Breast epithelium (tissue), 3 donors: ENCODE measurements around the gene DIS3L2.

Experiments
- POLR2AphosphoS5 ChIP-seq, 3 donors: sonication (generic); formaldehyde crosslinking; IDR thresholded peaks; one replicate each; pipeline ENCODE4 v1.6.1; 2017; ENCODE audit warnings: antibody characterized with exemption in 3 of 3
- TF ChIP-seq, protein P1 (sequence below), 3 donors: fragments of 450-650 bp; IDR thresholded peaks; one replicate each; pipeline ENCODE4 v1.5.1; 2016 to 2017; ENCODE audit warnings: antibody characterized with exemption in 3 of 3, mild to moderate bottlenecking in 3 of 3, moderate library complexity in 3 of 3

DNA sequence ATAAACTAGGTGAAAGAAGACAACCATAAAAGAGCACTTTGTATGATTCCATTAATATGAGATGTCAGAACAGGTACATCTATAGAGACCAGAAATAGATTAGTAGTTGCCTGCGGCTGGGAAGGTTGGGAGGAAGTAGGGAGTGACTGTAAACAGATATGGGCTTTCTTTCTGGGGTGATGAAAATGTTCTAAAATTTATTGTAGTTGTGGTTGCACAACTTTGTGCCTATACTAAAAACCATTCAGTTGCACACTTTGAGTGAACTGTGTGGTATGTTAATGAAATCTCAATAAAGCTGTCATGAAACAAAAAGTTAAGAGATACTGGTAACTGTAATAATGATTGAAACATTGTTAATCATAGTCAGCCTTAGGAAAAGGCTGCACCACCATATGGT, 264.4 kb downstream of the DIS3L2 start:
- TF ChIP-seq, protein P1, sequence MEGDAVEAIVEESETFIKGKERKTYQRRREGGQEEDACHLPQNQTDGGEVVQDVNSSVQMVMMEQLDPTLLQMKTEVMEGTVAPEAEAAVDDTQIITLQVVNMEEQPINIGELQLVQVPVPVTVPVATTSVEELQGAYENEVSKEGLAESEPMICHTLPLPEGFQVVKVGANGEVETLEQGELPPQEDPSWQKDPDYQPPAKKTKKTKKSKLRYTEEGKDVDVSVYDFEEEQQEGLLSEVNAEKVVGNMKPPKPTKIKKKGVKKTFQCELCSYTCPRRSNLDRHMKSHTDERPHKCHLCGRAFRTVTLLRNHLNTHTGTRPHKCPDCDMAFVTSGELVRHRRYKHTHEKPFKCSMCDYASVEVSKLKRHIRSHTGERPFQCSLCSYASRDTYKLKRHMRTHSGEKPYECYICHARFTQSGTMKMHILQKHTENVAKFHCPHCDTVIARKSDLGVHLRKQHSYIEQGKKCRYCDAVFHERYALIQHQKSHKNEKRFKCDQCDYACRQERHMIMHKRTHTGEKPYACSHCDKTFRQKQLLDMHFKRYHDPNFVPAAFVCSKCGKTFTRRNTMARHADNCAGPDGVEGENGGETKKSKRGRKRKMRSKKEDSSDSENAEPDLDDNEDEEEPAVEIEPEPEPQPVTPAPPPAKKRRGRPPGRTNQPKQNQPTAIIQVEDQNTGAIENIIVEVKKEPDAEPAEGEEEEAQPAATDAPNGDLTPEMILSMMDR (IDR thresholded peaks at IDR 0.05) = no peak
- no peak for TF ChIP-seq POLR2AphosphoS5 (IDR thresholded peaks at IDR 0.05)
